OCI-LY3 (cell line): ENCODE data around the gene AP4S1.

Experiments
- CTCF ChIP-seq: fragments of 200-600, 300-600 bp; sonication (generic); IDR thresholded peaks from 2 replicates; pipeline ENCODE4 v1.5.1; 2014; ENCODE audit warnings: antibody characterized with exemption, low read length, low read depth
- EZH2phosphoT487 ChIP-seq: fragments of 200-600 bp; shearing (Covaris generic); IDR thresholded peaks from 2 replicates; pipeline ENCODE4 v1.6.1; 2018; ENCODE audit warnings: antibody characterized with exemption, mixed run types, low read depth

DNA sequence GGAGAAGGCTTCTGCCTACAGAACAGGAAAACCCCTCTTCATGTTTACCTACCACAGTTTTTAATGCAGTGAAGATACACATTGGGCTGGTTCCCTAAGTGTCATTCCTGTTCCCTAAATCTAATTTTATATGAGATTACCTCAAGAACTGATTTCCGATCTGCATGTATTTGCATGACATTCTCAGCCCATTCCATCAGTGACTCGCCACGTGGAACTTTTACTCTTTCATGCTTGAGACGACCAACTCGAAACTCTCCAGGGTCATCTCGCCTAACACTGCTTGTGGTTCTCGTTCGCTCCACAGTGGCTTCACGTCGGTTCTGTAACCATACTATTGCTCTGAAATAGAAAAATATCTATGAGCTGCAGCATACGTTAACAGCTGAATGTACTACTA is 83.8 kb downstream of the AP4S1 start:
- no peak for TF ChIP-seq CTCF
- TF ChIP-seq EZH2phosphoT487 = no peak
